Jurkat, Clone E6-1 (cell line): ENCODE data around the gene MBP.

Experiments used
- DNase-seq: peaks from one replicate; pipeline ENCODE4 v3.0.0-alpha.2; 2011; ENCODE audit warnings: low read depth, low spot score
- H3K4me3 ChIP-seq: 2 replicates; pipeline ENCODE4 v1.5.1; 2011; ENCODE audit warnings: mild to moderate bottlenecking, low read length, control low read depth, moderate library complexity

MBP gene

GRCh38 chr18:77108001-77108692, 24.4 kb downstream of the MBP start:
- H3K4me3 ChIP-seq = no peak overlapping the region
- DNase-seq = no peak

GRCh38 chr18:77107292-77107691, 25.3 kb downstream of the MBP start:
- DNase-seq = no peak
- no peak overlapping the region for H3K4me3 ChIP-seq

DNA sequence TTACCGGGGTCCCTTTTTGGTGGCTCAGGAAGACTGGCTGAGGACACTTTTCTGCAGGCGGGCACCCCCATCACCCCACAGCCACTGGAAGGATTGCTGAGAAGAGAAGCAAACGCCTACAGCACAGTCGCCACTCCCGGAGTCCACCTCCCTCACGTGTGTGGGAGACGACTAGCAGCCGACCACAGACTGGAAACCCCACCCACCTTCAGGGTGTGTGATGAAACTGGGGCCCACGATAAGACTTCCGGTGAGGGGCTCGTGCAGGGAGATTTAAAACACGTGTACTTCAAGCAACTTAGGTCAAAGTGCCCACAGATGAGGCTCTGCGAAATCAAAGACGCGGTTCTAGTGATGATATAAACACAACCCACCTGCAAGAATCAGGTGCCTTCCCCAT, 26.3 kb downstream of the MBP start:
- no peak overlapping the region for H3K4me3 ChIP-seq
- DNase-seq = peak; percentile 91

DNA sequence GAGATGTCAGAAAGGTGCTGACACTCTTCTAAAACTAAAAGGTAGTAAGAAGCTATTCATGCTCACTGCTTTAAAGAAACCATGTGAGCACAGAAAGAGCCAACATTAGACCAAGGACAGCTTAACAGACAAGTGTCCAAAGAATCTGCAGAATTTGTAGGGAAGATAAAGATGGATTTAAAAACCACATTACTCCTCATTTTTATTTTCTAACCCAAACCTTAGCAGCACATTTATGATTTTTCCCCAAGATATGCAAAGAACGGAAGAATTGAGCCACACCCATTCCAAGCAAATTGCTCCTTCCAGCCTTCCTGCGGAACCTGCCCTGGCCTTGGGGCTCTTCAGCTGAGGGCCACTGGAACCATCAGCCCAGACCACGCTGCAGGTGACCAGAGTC, 26.9 kb downstream of the MBP start:
- no peak for DNase-seq
- H3K4me3 ChIP-seq = no peak overlapping the region

- H3K4me3 ChIP-seq = no peak overlapping the region
- DNase-seq = no peak
Measured at GRCh38 chr18:77105028-77105427, 27.6 kb downstream of the MBP start.

GRCh38 chr18:77103991-77104531, 28.5 kb downstream of the MBP start:
- no peak for DNase-seq
- no peak overlapping the region for H3K4me3 ChIP-seq

DNA sequence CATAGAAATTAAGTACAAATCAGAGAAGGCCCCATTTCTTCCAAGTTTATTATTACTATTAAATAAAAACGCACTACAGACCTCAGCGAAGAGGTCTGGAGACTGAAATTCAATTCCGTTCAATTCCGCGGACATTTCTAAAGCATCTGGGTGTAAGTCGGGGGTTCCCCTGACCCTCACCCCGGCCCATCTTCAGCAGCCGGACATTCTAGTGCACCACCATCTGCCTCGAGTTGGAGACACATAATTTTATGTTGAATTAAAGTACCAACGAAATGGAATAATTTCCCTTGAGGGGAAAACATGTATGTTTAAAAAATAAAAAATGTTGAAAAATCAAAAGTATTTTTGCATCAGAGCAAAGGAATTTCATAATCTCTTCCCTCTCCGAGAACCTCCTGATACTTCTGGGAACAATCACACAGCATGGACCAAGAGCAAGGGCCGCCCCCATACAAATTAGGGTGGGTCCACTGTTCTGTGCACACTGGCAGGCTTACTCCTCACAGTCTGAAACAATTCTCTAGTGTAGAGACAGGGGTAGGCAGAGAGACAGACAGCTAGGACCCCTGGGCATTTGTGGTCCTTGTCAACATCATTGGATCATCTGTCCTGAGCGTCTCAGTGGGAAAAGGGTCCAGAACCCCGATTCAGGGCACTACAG, 29.3 kb downstream of the MBP start:
- no peak overlapping the region for H3K4me3 ChIP-seq
- no peak for DNase-seq

DNA sequence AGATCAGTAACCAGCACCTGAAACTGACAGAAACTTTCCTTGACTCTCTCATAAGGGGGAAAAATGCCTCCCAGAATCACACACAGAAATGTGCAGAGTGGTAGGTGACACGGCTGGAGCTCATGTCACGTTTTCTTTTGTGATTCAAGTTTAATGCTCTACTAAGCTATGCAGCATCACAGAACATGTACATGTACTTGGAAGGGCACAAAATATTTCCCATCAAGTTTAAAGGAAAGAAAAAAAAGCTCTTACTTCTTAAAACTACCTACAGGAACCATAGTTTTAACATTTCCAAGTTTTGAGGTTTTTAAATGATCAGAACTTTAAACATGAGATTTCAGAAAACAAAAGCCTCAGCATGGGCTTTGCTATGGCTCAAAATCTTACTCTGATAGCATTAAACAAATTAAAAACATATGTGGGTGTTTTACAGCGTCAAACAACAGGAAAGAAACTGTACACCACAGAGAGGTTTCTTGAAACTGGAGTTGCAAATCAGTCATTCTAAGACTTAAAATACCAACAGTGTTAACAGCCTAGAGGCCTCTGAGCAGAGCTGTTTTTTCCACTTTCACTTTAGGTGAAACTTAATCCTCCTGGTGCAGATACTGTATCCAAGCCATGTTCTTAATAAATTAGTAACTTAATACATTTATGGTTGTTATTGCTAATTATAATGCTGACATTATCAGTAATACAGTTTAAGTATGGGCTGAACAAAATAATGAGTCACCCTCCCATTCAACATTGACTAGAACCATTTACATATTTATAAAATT, 30.1 kb downstream of the MBP start:
- peak; percentile 72 for DNase-seq
- peak overlapping the region; percentile 13 for H3K4me3 ChIP-seq

DNA sequence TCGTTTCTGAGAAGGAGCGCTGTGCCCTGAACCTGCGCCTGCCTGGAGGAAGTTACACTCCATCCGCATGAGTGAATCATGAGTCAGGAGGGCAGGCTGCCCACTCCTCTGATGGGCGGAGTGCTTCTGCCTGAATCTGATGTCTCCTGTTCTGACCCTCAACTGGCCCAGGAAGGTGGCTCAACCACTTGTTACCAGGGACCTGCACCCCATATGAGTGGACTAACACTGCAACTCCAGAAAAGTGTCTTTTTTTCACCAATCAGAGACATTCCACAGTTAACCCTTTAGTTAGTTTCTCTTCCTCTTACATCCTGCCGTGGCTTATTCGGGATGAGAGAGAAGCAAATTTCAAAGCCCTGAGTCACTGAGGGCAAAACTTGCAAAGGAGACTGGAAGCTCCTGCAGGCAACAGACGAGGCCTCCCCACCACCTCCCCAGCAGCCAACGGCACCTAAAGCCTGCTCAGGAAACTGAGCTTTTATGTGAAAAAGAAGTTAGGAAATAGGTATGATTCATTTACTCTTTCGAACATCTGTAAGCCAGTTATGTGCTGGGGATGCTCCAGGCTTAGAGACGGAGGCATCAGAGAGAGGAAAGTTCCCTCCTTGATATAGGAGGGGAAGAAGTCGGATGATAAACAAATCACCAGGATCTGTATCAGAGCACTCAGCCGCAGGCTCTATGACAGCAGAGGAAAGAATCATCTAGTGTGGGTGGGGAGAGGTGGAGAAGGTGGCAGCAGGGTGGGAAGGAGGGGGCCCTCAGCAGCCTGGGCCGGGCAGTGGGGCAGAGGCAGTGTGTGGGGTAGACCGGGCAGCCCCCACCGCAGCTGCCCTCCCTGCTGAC, 30.9 kb downstream of the MBP start:
- DNase-seq = no peak
- H3K4me3 ChIP-seq = peak overlapping the region; percentile 13

GRCh38 chr18:77100751-77101355, 31.7 kb downstream of the MBP start:
- H3K4me3 ChIP-seq = no peak overlapping the region; the same call in 1 of the 2 replicates
- DNase-seq = peak; percentile 48

DNA sequence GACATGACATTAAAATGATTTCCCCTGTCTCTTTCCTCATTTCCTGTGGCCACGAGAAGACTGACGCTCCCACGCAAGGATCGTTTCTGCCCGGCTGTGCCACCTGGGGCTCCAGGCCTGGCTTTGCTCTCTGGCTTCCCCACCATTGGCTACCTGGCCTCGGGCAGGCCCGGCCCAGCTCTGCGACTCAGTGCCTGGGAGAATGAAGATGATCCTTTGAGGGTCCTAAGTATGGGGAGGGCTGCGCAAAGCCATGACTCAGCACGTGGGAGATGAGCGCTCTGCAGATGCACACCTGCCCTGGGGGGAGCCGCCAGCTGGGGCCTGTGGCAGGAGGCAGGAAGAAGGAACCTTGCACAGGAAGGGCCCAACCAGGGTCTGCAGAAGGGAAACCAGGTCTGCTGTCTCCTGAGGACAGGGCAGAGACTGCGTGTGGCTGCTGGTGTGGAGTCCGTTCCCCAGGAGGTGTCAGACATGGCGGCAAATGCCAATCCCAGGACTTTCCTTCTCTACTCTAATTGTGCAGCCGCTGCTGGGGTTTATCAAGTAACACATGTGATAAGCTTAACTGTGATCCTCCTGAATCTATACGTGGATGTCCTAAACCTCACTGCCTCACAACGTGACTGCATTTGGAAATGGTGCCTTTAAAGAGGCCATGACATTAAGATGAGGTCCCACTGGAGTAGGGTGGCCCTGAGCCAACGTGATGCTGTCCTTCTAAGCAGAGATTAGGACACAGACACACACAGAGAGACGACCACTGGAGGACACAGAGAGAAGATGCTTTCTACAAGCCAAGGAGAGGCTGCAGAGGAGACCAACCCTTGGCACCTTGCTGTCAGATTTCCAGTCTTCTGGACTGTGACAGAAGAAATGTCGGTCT, 32.9 kb downstream of the MBP start:
- DNase-seq = peak; percentile 83
- H3K4me3 ChIP-seq = peak overlapping the region; percentile 13

DNA sequence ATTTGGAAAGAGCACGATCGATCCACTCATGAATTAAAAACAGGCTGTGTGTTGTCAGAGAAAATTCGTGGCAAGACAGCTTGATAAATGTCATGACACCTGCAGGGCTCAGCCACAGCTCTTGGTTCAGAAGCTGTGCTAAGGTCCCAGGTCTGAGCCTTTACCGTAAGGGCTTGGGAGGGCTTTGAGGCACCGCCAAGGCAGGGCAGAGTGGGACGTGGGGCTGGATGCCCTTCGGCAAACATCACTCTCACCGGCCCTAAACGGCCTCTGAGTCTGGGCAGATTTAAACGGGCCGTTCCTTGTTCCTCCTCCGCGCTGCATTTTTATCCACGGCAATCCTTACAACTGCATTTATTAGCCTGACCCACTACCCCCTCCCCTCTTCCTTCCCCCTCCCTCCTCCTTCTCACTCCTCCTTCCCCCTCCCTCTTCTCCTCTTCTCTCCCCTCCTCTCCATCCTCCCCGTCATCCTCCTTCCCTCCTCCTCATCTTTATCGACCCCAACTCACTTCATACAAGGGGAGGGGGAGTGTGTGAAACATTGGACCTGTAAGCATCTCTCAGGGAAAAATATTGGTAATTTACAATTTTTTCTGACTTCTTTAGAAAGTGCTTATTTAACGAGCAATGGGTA, 33.9 kb downstream of the MBP start:
- no peak for DNase-seq
- no peak overlapping the region for H3K4me3 ChIP-seq

- H3K4me3 ChIP-seq = no peak overlapping the region
Measured at GRCh38 chr18:77098029-77098428, 34.6 kb downstream of the MBP start.

DNA sequence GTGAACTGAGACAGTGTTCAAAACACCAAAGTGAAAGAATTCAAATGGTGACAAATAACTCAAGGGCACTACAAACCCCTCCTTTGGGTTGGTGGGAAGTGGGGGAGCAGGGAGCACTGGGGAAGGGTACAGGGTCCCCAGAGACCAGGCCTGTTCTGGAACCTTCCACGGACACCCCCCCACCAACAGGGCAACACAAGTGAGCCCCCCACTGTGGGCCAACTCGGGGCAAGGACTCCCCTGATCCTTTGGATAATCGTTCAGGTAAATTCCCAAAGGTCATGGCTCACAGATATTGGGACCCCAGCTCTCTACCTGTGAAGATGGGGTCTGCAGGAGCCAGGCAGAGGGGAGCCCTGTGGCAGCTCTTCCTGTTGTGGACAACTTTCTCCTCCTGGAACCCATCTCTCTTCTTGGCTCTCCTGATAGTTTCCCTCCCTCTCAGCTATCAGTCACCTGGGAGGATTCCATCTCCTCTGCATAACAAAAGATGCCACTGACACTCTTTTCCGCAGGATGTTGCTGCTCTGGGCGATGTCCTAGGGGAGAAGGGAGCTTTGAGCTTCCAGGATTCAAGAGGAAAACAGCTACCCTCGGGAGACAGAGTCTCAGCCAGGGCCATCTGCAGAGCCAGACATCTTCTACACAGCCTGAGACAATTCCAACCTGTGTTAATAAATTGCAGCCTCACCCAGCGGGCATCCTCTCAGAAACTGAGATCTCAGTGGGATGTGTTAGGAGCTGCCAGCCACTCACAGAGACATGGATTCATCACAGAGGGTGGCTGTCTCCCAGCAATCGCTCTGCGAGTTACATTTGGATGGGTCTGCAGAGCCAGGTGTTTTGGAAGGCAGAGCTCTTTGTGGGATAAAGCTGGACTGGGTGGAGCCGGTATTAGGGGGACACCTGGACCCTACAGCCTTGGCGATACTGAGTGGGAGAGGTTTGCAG, 35.4 kb downstream of the MBP start:
- H3K4me3 ChIP-seq = no peak overlapping the region
- no peak for DNase-seq

More at GRCh38 chr18:77098029-77098428, 34.6 kb downstream of the MBP start:
- DNase-seq = no peak

DNA sequence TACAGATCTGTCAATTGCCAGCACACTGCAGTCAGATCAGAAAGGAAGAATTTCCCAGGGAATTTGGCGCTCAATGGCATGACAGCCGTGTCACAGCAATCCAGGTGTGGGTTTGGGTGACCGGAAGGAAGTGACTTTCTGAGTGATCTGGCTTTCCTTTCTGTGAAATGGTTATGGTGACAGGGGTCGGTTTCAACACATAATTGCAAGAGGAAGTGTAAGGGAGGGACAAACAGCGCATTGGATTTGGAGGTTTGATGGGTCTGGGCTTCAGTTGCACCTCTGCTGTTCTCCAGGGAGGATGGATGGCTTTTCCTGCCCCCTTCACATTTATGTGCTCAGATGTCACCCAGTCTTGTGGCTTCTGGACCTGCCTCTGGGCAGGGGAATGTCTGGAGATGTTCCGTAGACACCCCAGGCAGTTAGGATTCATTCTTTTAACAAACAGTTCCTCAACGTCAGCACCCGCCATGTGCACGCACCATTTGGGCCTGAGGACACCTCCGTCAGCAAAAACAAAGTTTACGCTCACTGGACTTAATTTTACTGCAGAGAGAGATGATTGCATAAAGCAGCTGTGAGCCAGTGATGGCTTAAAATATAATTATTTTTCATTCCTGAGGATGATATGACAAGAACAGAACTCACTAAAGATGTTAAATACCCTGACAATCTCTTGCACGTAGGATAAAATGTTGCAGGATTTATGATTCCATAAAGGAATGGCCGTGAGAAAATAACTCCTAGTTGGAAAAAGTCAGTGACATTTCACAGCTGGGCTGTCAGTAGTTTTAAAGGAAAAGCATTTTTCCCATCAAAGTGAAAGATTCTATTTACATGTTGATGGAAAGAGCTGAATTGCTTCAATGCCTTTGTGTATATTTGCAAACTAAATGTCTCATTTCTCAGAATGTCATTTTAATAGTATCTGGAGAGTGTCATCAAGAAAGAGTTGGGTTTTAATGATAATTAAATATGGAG, 36.9 kb downstream of the MBP start:
- no peak overlapping the region for H3K4me3 ChIP-seq
- DNase-seq = no peak
